SK-N-SH treated with all-trans-retinoic acid at 6 μM for 48 hours (cell line): ENCODE data around the gene SPON1.

Experiments
- BACH2 ChIP-seq: fragments of 250-450 bp; sonication (Bioruptor Pico); IDR thresholded peaks from 2 replicates; pipeline ENCODE4 v1.9.0; 2021; ENCODE audit warnings: mild to moderate bottlenecking, borderline replicate concordance
- CSDC2 ChIP-seq: fragments of 250-450 bp; sonication (Bioruptor Pico); IDR thresholded peaks from 2 replicates; pipeline ENCODE4 v1.5.0; 2020; ENCODE audit warnings: mild to moderate bottlenecking, moderate library complexity
- OSR1 ChIP-seq: fragments of 250-450 bp; sonication (Bioruptor Pico); IDR thresholded peaks from 2 replicates; pipeline ENCODE4 v1.8.0; 2022; ENCODE audit warnings: moderate library complexity, mild to moderate bottlenecking, inconsistent platforms
- PPARA ChIP-seq: fragments of 250-450 bp; sonication (Bioruptor Pico); IDR thresholded peaks from 2 replicates; pipeline ENCODE4 v1.5.0; 2020; ENCODE audit warnings: mild to moderate bottlenecking, borderline replicate concordance
- RARB ChIP-seq: fragments of 250-450 bp; sonication (Bioruptor Pico); IDR thresholded peaks from 2 replicates; pipeline ENCODE4 v1.8.0; 2021; ENCODE audit warnings: mild to moderate bottlenecking, moderate library complexity
- ZFP3 ChIP-seq: fragments of 250-450 bp; sonication (Bioruptor Pico); IDR thresholded peaks from 2 replicates; pipeline ENCODE4 v1.5.0; 2020; ENCODE audit warnings: mild to moderate bottlenecking, moderate library complexity
- ZNF70 ChIP-seq: fragments of 450-650 bp; formaldehyde crosslinking; IDR thresholded peaks from 2 replicates; pipeline ENCODE4 v1.5.0; 2020; ENCODE audit warnings: mild to moderate bottlenecking, moderate library complexity
- TF ChIP-seq, protein P1 (sequence below): fragments of 250-450 bp; sonication (Bioruptor Pico); IDR thresholded peaks from 2 replicates; pipeline ENCODE4 v1.5.1; 2020; ENCODE audit warnings: low read depth, mild to moderate bottlenecking, moderate library complexity
- TF ChIP-seq, protein P2 (sequence below): fragments of 250-450 bp; sonication (Bioruptor Pico); IDR thresholded peaks from 2 replicates; pipeline ENCODE4 v1.8.0; 2020; ENCODE audit warnings: mild to moderate bottlenecking, moderate library complexity, borderline replicate concordance

- TF ChIP-seq, protein P1, sequence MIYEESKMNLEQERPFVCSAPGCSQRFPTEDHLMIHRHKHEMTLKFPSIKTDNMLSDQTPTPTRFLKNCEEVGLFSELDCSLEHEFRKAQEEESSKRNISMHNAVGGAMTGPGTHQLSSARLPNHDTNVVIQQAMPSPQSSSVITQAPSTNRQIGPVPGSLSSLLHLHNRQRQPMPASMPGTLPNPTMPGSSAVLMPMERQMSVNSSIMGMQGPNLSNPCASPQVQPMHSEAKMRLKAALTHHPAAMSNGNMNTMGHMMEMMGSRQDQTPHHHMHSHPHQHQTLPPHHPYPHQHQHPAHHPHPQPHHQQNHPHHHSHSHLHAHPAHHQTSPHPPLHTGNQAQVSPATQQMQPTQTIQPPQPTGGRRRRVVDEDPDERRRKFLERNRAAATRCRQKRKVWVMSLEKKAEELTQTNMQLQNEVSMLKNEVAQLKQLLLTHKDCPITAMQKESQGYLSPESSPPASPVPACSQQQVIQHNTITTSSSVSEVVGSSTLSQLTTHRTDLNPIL (CRISPR knock-in tag) = no peak
- TF ChIP-seq, protein P2, sequence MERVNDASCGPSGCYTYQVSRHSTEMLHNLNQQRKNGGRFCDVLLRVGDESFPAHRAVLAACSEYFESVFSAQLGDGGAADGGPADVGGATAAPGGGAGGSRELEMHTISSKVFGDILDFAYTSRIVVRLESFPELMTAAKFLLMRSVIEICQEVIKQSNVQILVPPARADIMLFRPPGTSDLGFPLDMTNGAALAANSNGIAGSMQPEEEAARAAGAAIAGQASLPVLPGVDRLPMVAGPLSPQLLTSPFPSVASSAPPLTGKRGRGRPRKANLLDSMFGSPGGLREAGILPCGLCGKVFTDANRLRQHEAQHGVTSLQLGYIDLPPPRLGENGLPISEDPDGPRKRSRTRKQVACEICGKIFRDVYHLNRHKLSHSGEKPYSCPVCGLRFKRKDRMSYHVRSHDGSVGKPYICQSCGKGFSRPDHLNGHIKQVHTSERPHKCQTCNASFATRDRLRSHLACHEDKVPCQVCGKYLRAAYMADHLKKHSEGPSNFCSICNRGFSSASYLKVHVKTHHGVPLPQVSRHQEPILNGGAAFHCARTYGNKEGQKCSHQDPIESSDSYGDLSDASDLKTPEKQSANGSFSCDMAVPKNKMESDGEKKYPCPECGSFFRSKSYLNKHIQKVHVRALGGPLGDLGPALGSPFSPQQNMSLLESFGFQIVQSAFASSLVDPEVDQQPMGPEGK (CRISPR knock-in tag) = no peak
- TF ChIP-seq ZNF70 (CRISPR knock-in tag) (no peak), BACH2 (CRISPR knock-in tag) (no peak), CSDC2 (CRISPR knock-in tag) (no peak), PPARA (CRISPR knock-in tag) (no peak), OSR1 (CRISPR knock-in tag) (no peak), RARB (CRISPR knock-in tag) (no peak), ZFP3 (CRISPR knock-in tag) (no peak)
Observed at GRCh38 chr11:14190992-14191778, 228.7 kb downstream of the SPON1 start.
